T-helper 2 cell (primary cell): ENCODE results near the gene LY9.

Source experiments
- DNase-seq, 5 experiments: peaks; one replicate each; pipeline versions ENCODE4 v3.0.0 to v3.0.0-alpha.2; 2012 to 2022

LY9 gene

GRCh38 chr1:160801836-160802580, 6.0 kb downstream of the LY9 start:
- no peak for DNase-seq

- DNase-seq, result peak in 1 of 5 experiments; percentile 68
Observed at GRCh38 chr1:160806109-160806665, 10.2 kb downstream of the LY9 start.

- DNase-seq, result no peak
Observed at GRCh38 chr1:160806784-160807183, 10.8 kb downstream of the LY9 start.

- no peak for DNase-seq
Observed at GRCh38 chr1:160807247-160807646, 11.3 kb downstream of the LY9 start.

- no peak for DNase-seq
Observed at GRCh38 chr1:160807738-160808137, 11.8 kb downstream of the LY9 start.

GRCh38 chr1:160808289-160808688, 12.3 kb downstream of the LY9 start:
- DNase-seq, result no peak

GRCh38 chr1:160810486-160810885, 14.5 kb downstream of the LY9 start:
- DNase-seq, result no peak

- no peak for DNase-seq
Observed at GRCh38 chr1:160811147-160811546, 15.2 kb downstream of the LY9 start.

GRCh38 chr1:160813215-160813614, 17.2 kb downstream of the LY9 start:
- peak in 1 of 5 experiments; percentile 80 for DNase-seq

GRCh38 chr1:160814316-160814715, 18.3 kb downstream of the LY9 start:
- no peak for DNase-seq

- no peak for DNase-seq
Observed at GRCh38 chr1:160814856-160815255, 18.9 kb downstream of the LY9 start.

- DNase-seq, result no peak
Observed at GRCh38 chr1:160818207-160818937, 22.4 kb downstream of the LY9 start.

GRCh38 chr1:160819186-160819585, 23.2 kb downstream of the LY9 start:
- DNase-seq, result no peak

- DNase-seq, result no peak
Observed at GRCh38 chr1:160821627-160822026, 25.7 kb downstream of the LY9 start.

GRCh38 chr1:160823296-160823695, 27.3 kb downstream of the LY9 start:
- DNase-seq, result no peak

- no peak for DNase-seq
Observed at GRCh38 chr1:160826546-160826945, 30.6 kb downstream of the LY9 start.

GRCh38 chr1:160827418-160827817, 31.4 kb downstream of the LY9 start:
- DNase-seq, result no peak

GRCh38 chr1:160829766-160830165, 33.8 kb downstream of the LY9 start:
- DNase-seq, result no peak

- DNase-seq, result peak; percentile 41 to 79 (median 64)
Observed at GRCh38 chr1:160830321-160831153, 34.6 kb downstream of the LY9 start.

- DNase-seq, result peak in 2 of 5 experiments; percentile 36 to 77
Observed at GRCh38 chr1:160834945-160835565, 39.1 kb downstream of the LY9 start.

GRCh38 chr1:160835751-160836150, 39.8 kb downstream of the LY9 start:
- no peak for DNase-seq

- no peak for DNase-seq
Observed at GRCh38 chr1:160836561-160836960, 40.6 kb downstream of the LY9 start.
